ENCODE results near the gene LZTR1. TPM values are rescaled to one million over a fixed set of nuclear protein-coding genes. Genes with fewer than 3 reads are reported as not detected.

LZTR1 gene
- total and polyA plus RNA-seq, 2 of the 8 experiments (the other 6 are each of a cell fraction or from before 2014, with no cell fraction given), result 22.3 to 31.0 TPM

- Histone ChIP-seq H3K9ac (replicated peaks in 1 of 4; ENCODE audit: extremely low read depth in 1 of 4, low read depth in 3 of 4, low read length in 3 of 4) (no peak overlapping the region), H4K20me1 (replicated peaks in 1 of 2; ENCODE audit: control insufficient read depth in 1 of 2, insufficient read depth in 2 of 2, low read length in 2 of 2) (peaks cover 33 to 49% of the 10 kb centered on the region in 2 experiments)
- FAIRE-seq, result no peak
- TF ChIP-seq CTBP2 (IDR thresholded peaks at IDR 0.05; ENCODE audit: borderline replicate concordance, insufficient read depth, insufficient read length, low read length) (no peak), KDM4A (IDR thresholded peaks at IDR 0.05; ENCODE audit: low read depth, low read length, severe bottlenecking) (no peak), TBP (IDR thresholded peaks at IDR 0.05; ENCODE audit: low read depth, low read length) (no peak), SIN3A (conservative IDR thresholded peaks at IDR 0.05 in 1 of 2, IDR thresholded peaks at IDR 0.05 in 1 of 2; ENCODE audit: low read depth in 1 of 2, low read length in 2 of 2) (no peak), PHF8 (conservative IDR thresholded peaks at IDR 0.05; ENCODE audit: low read depth, low read length) (no peak), FOSL1 (IDR thresholded peaks at IDR 0.05; ENCODE audit: insufficient read depth, low read depth, low read length) (no peak), KDM5A (IDR thresholded peaks at IDR 0.05; ENCODE audit: low read length) (no peak), SIX5 (IDR thresholded peaks at IDR 0.05; ENCODE audit: low read depth, low read length) (no peak), POLR2A (IDR thresholded peaks at IDR 0.05; ENCODE audit: control extremely low read depth in 1 of 2, low read depth in 2 of 2, low read length in 2 of 2) (no peak), EZH2 (IDR thresholded peaks at IDR 0.05; ENCODE audit: low read depth, low read length, severe bottlenecking) (no peak)
- TF ChIP-seq, protein P1, sequence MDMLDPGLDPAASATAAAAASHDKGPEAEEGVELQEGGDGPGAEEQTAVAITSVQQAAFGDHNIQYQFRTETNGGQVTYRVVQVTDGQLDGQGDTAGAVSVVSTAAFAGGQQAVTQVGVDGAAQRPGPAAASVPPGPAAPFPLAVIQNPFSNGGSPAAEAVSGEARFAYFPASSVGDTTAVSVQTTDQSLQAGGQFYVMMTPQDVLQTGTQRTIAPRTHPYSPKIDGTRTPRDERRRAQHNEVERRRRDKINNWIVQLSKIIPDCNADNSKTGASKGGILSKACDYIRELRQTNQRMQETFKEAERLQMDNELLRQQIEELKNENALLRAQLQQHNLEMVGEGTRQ (IDR thresholded peaks at IDR 0.05; ENCODE audit: low read length), result no peak
These were observed 44.9 kb upstream of the LZTR1 start for GRCh38 chr22:20937031-20937793.

More at GRCh38 chr22:20937031-20937793, 44.9 kb upstream of the LZTR1 start:
- 85% methylated on average over 12 of the region's 12 CpGs; no CpG with 5 or more reads in 1 of the 2 experiments for WGBS, 2 experiments (ENCODE audit: extremely low coverage in 1 of 2, insufficient coverage in 1 of 2, insufficient read length in 1 of 2, insufficient replicate concordance in 2 of 2, low coverage in 1 of 2, low lambda C conversion rate in 2 of 2, missing lambda C conversion rate in 1 of 2)
- Histone ChIP-seq H3K36me3 (ENCODE audit: control insufficient read depth in 2 of 4, insufficient read depth in 4 of 4, low read length in 3 of 4) (peaks cover 4 to 39% (median 13%) of the 10 kb centered on the region in 4 experiments; a peak in 7 of 8 replicates), H2AK5ac (ENCODE audit: low read depth, low read length) (no peak overlapping the region), H2BK5ac (ENCODE audit: low read depth, low read length) (no peak overlapping the region), H3K18ac (ENCODE audit: extremely low read depth, low read length) (no peak overlapping the region), H4K5ac (ENCODE audit: insufficient read length, low read depth, low read length) (no peak overlapping the region), H3K79me2 (ENCODE audit: control insufficient read depth in 1 of 2, insufficient read depth in 2 of 2, low read length in 2 of 2) (peaks cover 54 to 95% of the 10 kb centered on the region in 2 experiments), H4K91ac (replicated peaks; ENCODE audit: insufficient read length, low read length) (no peak overlapping the region), H2BK120ac (replicated peaks; ENCODE audit: low read depth, low read length) (no peak overlapping the region), H4K8ac (ENCODE audit: extremely low read depth, insufficient read depth, low read length) (no peak overlapping the region), H2BK12ac (ENCODE audit: low read depth, low read length) (no peak overlapping the region), H3K23ac (ENCODE audit: insufficient read length) (no peak overlapping the region), H3K4me2 (ENCODE audit: insufficient read depth in 1 of 2, low read depth in 2 of 2, low read length in 2 of 2) (no peak overlapping the region), H2BK15ac (ENCODE audit: low read length) (no peak overlapping the region), H3K4me1 (replicated peaks in 1 of 4; ENCODE audit: control insufficient read depth in 3 of 4, insufficient read depth in 4 of 4, low read length in 3 of 4) (peaks cover 0 to 4% (median 0%) of the 10 kb centered on the region in 4 experiments; a peak in 2 of 7 replicates), H3K9me3 (ENCODE audit: insufficient read depth in 2 of 2, low read depth in 1 of 2, low read length in 1 of 2) (no peaks in the 10 kb centered on the region), H3K14ac (ENCODE audit: insufficient read length) (no peak overlapping the region), H3K23me2 (ENCODE audit: low read depth, low read length) (no peaks in the 10 kb centered on the region), H3K4me3 (ENCODE audit: extremely low read depth in 1 of 4, insufficient read depth in 2 of 4, low read depth in 3 of 4, low read length in 4 of 4) (no peak overlapping the region), H3K79me1 (ENCODE audit: low read depth, low read length) (peaks cover 8% of the 10 kb centered on the region), H2AFZ (ENCODE audit: low read length) (no peak overlapping the region), H3K4ac (replicated peaks; ENCODE audit: insufficient read length, low read depth, low read length) (no peak overlapping the region), H3K27ac (ENCODE audit: low read depth, low read length) (no peak overlapping the region), H2BK20ac (ENCODE audit: low read length) (no peak overlapping the region), H3K56ac (replicated peaks; ENCODE audit: insufficient read length, low read depth, low read length) (no peak overlapping the region), H3K27me3 (replicated peaks in 1 of 4; ENCODE audit: control insufficient read depth in 3 of 4, extremely low read depth in 1 of 4, insufficient read depth in 3 of 4, low read length in 3 of 4) (no peaks in the 10 kb centered on the region)
- ChIA-PET CTCF (ENCODE audit: partially characterized antibody) (interaction anchor here (0.7 to 2.6 kb wide), 9 partner anchors 10 to 169 kb away, joined by 3 to 7 read pairs (median 4); no protein-coding TSS in a partner anchor), POLR2A (ENCODE audit: partially characterized antibody) (interaction anchor here (0.8 to 1.2 kb wide), 2 partner anchors 10 to 19 kb away, joined by 3 to 4 read pairs; no protein-coding TSS in a partner anchor)
- no peak for DNase-seq (ENCODE audit: low read depth in 1 of 2, low spot score in 2 of 2)
